ENCODE measurements around the gene GOLGA8J.
"Not testable (repeated sequence)": the region's sequence is repeated elsewhere in the genome, so short reads cannot be mapped to it uniquely, and the experiment has no call there.

The GOLGA8J gene

GRCh38 chr15:30082655-30083054 lies at the start of gene GOLGA8J:
GOLGA8J (plus strand) TSS chr15:30082955; CDS start chr15:30083053, 98 bp downstream.
- DNase-seq: not testable (repeated sequence)

GRCh38 chr15:30033211-30033610 lies 49.5 kb upstream of the GOLGA8J start:
- DNase-seq: no peak

- no peak for DNase-seq
Measured at GRCh38 chr15:30033763-30034162, 49.0 kb upstream of the GOLGA8J start.

- no peak for DNase-seq
Measured at GRCh38 chr15:30036036-30036703, 46.6 kb upstream of the GOLGA8J start.

GRCh38 chr15:30038667-30039523 lies 43.9 kb upstream of the GOLGA8J start:
- no peak for DNase-seq

GRCh38 chr15:30041868-30042267 lies 40.9 kb upstream of the GOLGA8J start:
- DNase-seq: no peak

GRCh38 chr15:30042556-30042955 lies 40.2 kb upstream of the GOLGA8J start:
- no peak for DNase-seq

GRCh38 chr15:30043211-30043655 lies 39.5 kb upstream of the GOLGA8J start:
- DNase-seq: no peak

- DNase-seq: no peak
Measured at GRCh38 chr15:30044377-30044776, 38.4 kb upstream of the GOLGA8J start.

GRCh38 chr15:30044826-30045225 lies 37.9 kb upstream of the GOLGA8J start:
- DNase-seq: not testable (repeated sequence)

- not testable (repeated sequence) for DNase-seq
Measured at GRCh38 chr15:30045248-30046041, 37.3 kb upstream of the GOLGA8J start.

- DNase-seq: no peak
Measured at GRCh38 chr15:30046430-30046829, 36.3 kb upstream of the GOLGA8J start.

- DNase-seq: no peak
Measured at GRCh38 chr15:30055604-30056003, 27.2 kb upstream of the GOLGA8J start.

GRCh38 chr15:30056166-30056565 lies 26.6 kb upstream of the GOLGA8J start:
- DNase-seq: no peak

- no peak for DNase-seq
Measured at GRCh38 chr15:30059771-30060170, 23.0 kb upstream of the GOLGA8J start.

- no peak for DNase-seq
Measured at GRCh38 chr15:30062881-30063280, 19.9 kb upstream of the GOLGA8J start.

GRCh38 chr15:30063835-30064546 lies 18.8 kb upstream of the GOLGA8J start:
- DNase-seq: no peak

- DNase-seq: no peak
Measured at GRCh38 chr15:30065025-30065801, 17.5 kb upstream of the GOLGA8J start.

GRCh38 chr15:30068326-30068725 lies 14.4 kb upstream of the GOLGA8J start:
- no peak for DNase-seq

- DNase-seq: no peak
Measured at GRCh38 chr15:30072630-30073029, 10.1 kb upstream of the GOLGA8J start.

- DNase-seq: no peak
Measured at GRCh38 chr15:30073915-30074314, 8.8 kb upstream of the GOLGA8J start.

GRCh38 chr15:30080816-30081215 lies 1.9 kb upstream of the GOLGA8J start:
- DNase-seq: not testable (repeated sequence)

Data from DMS153 (cell line).